ENCODE results near the gene COPG1. TPM values are rescaled to one million over a fixed set of nuclear protein-coding genes. Genes with fewer than 3 reads are reported as not detected.

COPG1 gene
- total and polyA plus RNA-seq, 2 donors (not counting 3 experiments of a cell fraction or from before 2014, with no cell fraction given): 112 to 202 TPM

GRCh38 chr3:129256270-129256669 lies 6.9 kb downstream of the COPG1 start:
- ChIA-PET CTCF (interaction anchor here (1.4 kb wide), 1 partner anchor 60 kb away, joined by 3 read pairs; no protein-coding TSS in a partner anchor), POLR2A (no interaction called here)
- peaks cover 48 to 74% of the 10 kb centered on the region in 2 experiments for H3K36me3 ChIP-seq (ENCODE audit: control insufficient read depth in 2 of 2, extremely low read depth in 1 of 2, insufficient read depth in 2 of 2, low read length in 2 of 2)
- H4K20me1 ChIP-seq (replicated peaks; ENCODE audit: control insufficient read depth, extremely low read depth, insufficient read depth, low read length): no peaks in the 10 kb centered on the region
- H3K4me1 ChIP-seq (ENCODE audit: control insufficient read depth, extremely low read depth, insufficient read depth, low read length): no peaks in the 10 kb centered on the region
- H3K9me3 ChIP-seq (replicated peaks; ENCODE audit: control insufficient read depth, insufficient read depth, low read length): no peaks in the 10 kb centered on the region
- no TSS peak for BruUV-seq (replicated peaks)
- DNase-seq (ENCODE audit: low read depth, low spot score) (no peak), FAIRE-seq (no peak)
- dilution Hi-C loops (cut with MboI; ENCODE audit: extremely low pct_ligation_motif_present, low sequenced_read_pairs) (no loop called here), intact Hi-C loops (cut with micrococcal nuclease) (no loop called here)
- no peak for TF ChIP-seq EZH2 (IDR thresholded peaks at IDR 0.05; ENCODE audit: borderline replicate concordance, low read depth, low read length, severe bottlenecking)
- no peak for TF ChIP-seq MYC (IDR thresholded peaks at IDR 0.05; ENCODE audit: low read depth, low read length)
- no peak for TF ChIP-seq JUN (IDR thresholded peaks at IDR 0.05; ENCODE audit: borderline replicate concordance, insufficient read depth, insufficient read length, low read depth)
- no peak for TF ChIP-seq CTCF (IDR thresholded peaks at IDR 0.05; ENCODE audit: extremely low read depth in 1 of 2, insufficient read depth in 1 of 2, low read depth in 1 of 2, low read length in 2 of 2)
- TF ChIP-seq GATA2 (IDR thresholded peaks at IDR 0.05; ENCODE audit: insufficient read depth, insufficient read length, low read depth, low read length): no peak
- no peak for TF ChIP-seq FOS (IDR thresholded peaks at IDR 0.05; ENCODE audit: borderline replicate concordance, insufficient read depth, low read length)
- no peak overlapping the region for H2AFZ ChIP-seq (ENCODE audit: low read depth, low read length)
- no peaks in the 10 kb centered on the region for H3K9me1 ChIP-seq (replicated peaks; ENCODE audit: control insufficient read depth, extremely low read depth, insufficient read depth, low read length)
- no peak overlapping the region for H3K9ac ChIP-seq (replicated peaks; ENCODE audit: extremely low read depth, insufficient read depth, low read length)
- H3K4me2 ChIP-seq (ENCODE audit: insufficient read depth, low read length): no peak overlapping the region
- no peak overlapping the region for H3K4me3 ChIP-seq (replicated peaks in 1 of 3; ENCODE audit: insufficient read depth in 1 of 3, low read depth in 1 of 3, low read length in 3 of 3)
- no peaks in the 10 kb centered on the region for H3K27me3 ChIP-seq (ENCODE audit: control insufficient read depth in 2 of 2, insufficient read depth in 2 of 2, low read length in 2 of 2)
- peaks cover 12% of the 10 kb centered on the region for H3K79me2 ChIP-seq (ENCODE audit: control insufficient read depth, insufficient read depth, low read length)
- H3K27ac ChIP-seq (ENCODE audit: insufficient read depth, low read depth, low read length): no peak overlapping the region
